Measurements from ENCODE around the gene GLI3. TPM values are rescaled to one million over a fixed set of nuclear protein-coding genes. Genes with fewer than 3 reads are reported as not detected.

The GLI3 gene
- total and polyA plus RNA-seq, 2 donors (not counting 1 experiment from before 2014, with no cell fraction given) = 6.4 to 6.5 TPM

DNA sequence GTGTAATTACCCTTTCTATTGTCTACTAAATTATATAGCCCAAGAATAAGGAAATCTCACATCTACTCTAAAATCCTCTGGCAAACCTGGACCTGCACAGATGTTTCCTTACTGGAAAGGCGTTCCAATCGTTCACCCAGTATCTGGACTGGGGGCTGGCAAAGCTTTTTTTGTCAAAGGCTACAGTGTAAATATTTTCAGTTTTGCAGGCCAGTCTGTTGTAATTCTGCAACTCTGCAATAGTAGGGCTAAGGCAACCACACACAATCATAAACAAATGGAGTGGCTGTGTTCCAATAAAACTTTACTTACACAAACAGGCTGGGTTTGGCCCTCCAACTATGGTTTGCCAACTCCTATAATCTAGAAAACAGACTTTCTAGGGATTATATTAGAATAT is 56.2 kb downstream of the GLI3 start:
- Histone ChIP-seq H3K4me3 (replicated peaks in 1 of 4; ENCODE audit: control extremely low read depth in 1 of 4, insufficient read depth in 1 of 4, low read depth in 3 of 4, low read length in 4 of 4) (no peak overlapping the region), H4K20me1 (ENCODE audit: control insufficient read depth, extremely low read depth, insufficient read depth, low read length) (no peaks in the 10 kb centered on the region), H3K27ac (ENCODE audit: insufficient read depth, low read length) (no peak overlapping the region), H3K4me2 (ENCODE audit: extremely low read depth, insufficient read depth, low read length) (no peak overlapping the region), H3K9me3 (ENCODE audit: control insufficient read depth, insufficient read depth, low read depth, low read length) (no peaks in the 10 kb centered on the region), H2AFZ (ENCODE audit: low read length) (no peak overlapping the region), H3K4me1 (ENCODE audit: control insufficient read depth, extremely low read depth, insufficient read depth, low read length) (no peaks in the 10 kb centered on the region), H3K36me3 (ENCODE audit: control insufficient read depth, insufficient read depth, low read length) (no peaks in the 10 kb centered on the region), H3K9ac (ENCODE audit: insufficient read depth, low read length) (no peak overlapping the region), H3K27me3 (ENCODE audit: control insufficient read depth, insufficient read depth, low read length) (no peaks in the 10 kb centered on the region), H3K79me2 (ENCODE audit: control insufficient read depth, insufficient read depth, low read length) (peaks cover 2% of the 10 kb centered on the region)
- peak in 1 of 2 donors; percentile 89 for DNase-seq (ENCODE audit: low read depth in 2 of 2)
- TF ChIP-seq, protein P1, sequence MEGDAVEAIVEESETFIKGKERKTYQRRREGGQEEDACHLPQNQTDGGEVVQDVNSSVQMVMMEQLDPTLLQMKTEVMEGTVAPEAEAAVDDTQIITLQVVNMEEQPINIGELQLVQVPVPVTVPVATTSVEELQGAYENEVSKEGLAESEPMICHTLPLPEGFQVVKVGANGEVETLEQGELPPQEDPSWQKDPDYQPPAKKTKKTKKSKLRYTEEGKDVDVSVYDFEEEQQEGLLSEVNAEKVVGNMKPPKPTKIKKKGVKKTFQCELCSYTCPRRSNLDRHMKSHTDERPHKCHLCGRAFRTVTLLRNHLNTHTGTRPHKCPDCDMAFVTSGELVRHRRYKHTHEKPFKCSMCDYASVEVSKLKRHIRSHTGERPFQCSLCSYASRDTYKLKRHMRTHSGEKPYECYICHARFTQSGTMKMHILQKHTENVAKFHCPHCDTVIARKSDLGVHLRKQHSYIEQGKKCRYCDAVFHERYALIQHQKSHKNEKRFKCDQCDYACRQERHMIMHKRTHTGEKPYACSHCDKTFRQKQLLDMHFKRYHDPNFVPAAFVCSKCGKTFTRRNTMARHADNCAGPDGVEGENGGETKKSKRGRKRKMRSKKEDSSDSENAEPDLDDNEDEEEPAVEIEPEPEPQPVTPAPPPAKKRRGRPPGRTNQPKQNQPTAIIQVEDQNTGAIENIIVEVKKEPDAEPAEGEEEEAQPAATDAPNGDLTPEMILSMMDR (conservative IDR thresholded peaks at IDR 0.05 in 1 of 2, IDR thresholded peaks at IDR 0.05 in 1 of 2; ENCODE audit: low read depth in 1 of 2, low read length in 2 of 2) = no peak
- no peak for TF ChIP-seq EZH2 (IDR thresholded peaks at IDR 0.05; ENCODE audit: low read length, missing control alignments)

DNA sequence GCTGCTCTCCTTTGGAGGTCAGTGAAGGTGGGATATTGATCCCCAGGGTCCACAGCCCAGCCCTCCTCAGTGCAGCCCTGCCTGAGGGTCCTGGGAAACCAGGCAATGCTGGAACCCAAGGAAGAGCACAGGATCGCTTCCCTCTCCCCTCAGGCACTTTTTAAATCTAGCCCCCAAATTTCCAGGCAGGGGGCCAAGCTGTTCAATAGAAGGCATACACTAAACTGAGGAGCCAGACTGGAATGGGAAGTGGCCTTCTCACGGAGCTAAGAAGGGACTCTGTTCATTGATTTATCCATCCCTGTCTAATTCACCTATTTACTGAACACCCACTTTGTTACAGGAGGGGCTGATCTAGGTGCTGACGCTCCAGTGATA is 60.3 kb downstream of the GLI3 start:
- Histone ChIP-seq H2AFZ (ENCODE audit: low read length) (no peak overlapping the region), H4K20me1 (ENCODE audit: control insufficient read depth, extremely low read depth, insufficient read depth, low read length) (no peaks in the 10 kb centered on the region), H3K36me3 (ENCODE audit: control insufficient read depth, insufficient read depth, low read length) (no peaks in the 10 kb centered on the region), H3K27me3 (ENCODE audit: control insufficient read depth, insufficient read depth, low read length) (no peaks in the 10 kb centered on the region), H3K27ac (ENCODE audit: insufficient read depth, low read length) (no peak overlapping the region), H3K9me3 (ENCODE audit: control insufficient read depth, insufficient read depth, low read depth, low read length) (no peaks in the 10 kb centered on the region), H3K9ac (ENCODE audit: insufficient read depth, low read length) (no peak overlapping the region), H3K4me1 (ENCODE audit: control insufficient read depth, extremely low read depth, insufficient read depth, low read length) (no peaks in the 10 kb centered on the region), H3K79me2 (ENCODE audit: control insufficient read depth, insufficient read depth, low read length) (peaks cover 1% of the 10 kb centered on the region), H3K4me3 (replicated peaks in 1 of 4; ENCODE audit: control extremely low read depth in 1 of 4, insufficient read depth in 1 of 4, low read depth in 3 of 4, low read length in 4 of 4) (no peak overlapping the region), H3K4me2 (ENCODE audit: extremely low read depth, insufficient read depth, low read length) (no peak overlapping the region)
- TF ChIP-seq EZH2 (IDR thresholded peaks at IDR 0.05; ENCODE audit: low read length, missing control alignments) = no peak
- TF ChIP-seq, protein P1 (conservative IDR thresholded peaks at IDR 0.05 in 1 of 2, IDR thresholded peaks at IDR 0.05 in 1 of 2; ENCODE audit: low read depth in 1 of 2, low read length in 2 of 2) = no peak
- no peak for DNase-seq (ENCODE audit: low read depth in 2 of 2)

DNA sequence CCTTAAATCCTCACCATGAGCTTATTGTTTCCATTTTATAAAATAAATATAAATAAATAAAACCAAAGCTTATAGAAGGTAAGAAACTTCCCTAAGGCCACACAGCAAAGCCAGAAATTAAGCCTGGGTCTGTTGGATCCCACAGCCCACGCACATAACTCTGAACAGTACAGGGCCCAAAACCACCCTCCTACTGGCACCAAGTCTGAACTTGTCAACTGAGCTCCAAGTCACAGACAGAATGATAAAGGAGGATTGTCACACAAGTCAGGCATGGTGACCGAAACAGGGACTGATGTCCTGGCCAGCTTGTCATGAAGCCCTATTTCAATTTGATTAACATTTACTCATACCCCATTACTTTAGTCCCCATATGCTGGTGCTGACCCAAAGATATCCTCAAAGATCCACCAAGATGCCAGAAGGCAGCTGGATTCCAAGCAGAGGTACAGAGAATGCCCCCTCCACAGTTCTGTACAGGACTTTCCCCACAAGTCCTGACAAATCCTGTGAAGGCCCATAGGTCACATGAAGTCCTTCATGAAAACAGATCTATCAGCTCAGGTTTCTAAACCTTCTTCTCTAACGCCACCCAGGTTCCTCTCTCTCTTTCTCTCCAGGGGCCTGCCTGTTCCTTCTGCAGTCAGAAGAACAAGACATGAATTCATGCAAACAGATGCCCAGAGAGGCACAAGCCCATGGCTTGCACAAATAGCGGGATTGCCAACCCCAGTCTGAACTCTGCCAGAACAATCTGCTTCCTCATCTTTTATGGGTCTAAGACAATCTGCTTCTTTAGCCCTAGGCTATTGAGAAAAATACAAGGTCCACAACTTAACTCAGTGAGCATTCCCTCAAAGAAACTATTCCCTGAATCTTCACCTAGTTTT is 60.9 kb downstream of the GLI3 start:
- Histone ChIP-seq H3K79me2 (ENCODE audit: control insufficient read depth, insufficient read depth, low read length) (no peaks in the 10 kb centered on the region), H2AFZ (ENCODE audit: low read length) (no peak overlapping the region), H4K20me1 (ENCODE audit: control insufficient read depth, extremely low read depth, insufficient read depth, low read length) (no peaks in the 10 kb centered on the region), H3K9ac (ENCODE audit: insufficient read depth, low read length) (no peak overlapping the region), H3K27ac (ENCODE audit: insufficient read depth, low read length) (no peak overlapping the region), H3K4me3 (replicated peaks in 1 of 4; ENCODE audit: control extremely low read depth in 1 of 4, insufficient read depth in 1 of 4, low read depth in 3 of 4, low read length in 4 of 4) (no peak overlapping the region), H3K36me3 (ENCODE audit: control insufficient read depth, insufficient read depth, low read length) (no peaks in the 10 kb centered on the region), H3K27me3 (ENCODE audit: control insufficient read depth, insufficient read depth, low read length) (no peaks in the 10 kb centered on the region), H3K4me1 (ENCODE audit: control insufficient read depth, extremely low read depth, insufficient read depth, low read length) (no peaks in the 10 kb centered on the region), H3K4me2 (ENCODE audit: extremely low read depth, insufficient read depth, low read length) (no peak overlapping the region), H3K9me3 (ENCODE audit: control insufficient read depth, insufficient read depth, low read depth, low read length) (no peaks in the 10 kb centered on the region)
- no peak for DNase-seq (ENCODE audit: low read depth in 2 of 2)
- TF ChIP-seq, protein P1 (conservative IDR thresholded peaks at IDR 0.05 in 1 of 2, IDR thresholded peaks at IDR 0.05 in 1 of 2; ENCODE audit: low read depth in 1 of 2, low read length in 2 of 2) = no peak

Data from fibroblast of lung (primary cell).